HG03045 (cell line): ENCODE results near the gene ZNF503.
"Not testable (repeated sequence)": the region's sequence is repeated elsewhere in the genome, so short reads cannot be mapped to it uniquely, and the experiment has no call there.

ENCODE experiments used
- ATAC-seq: cut with Tn5 transposase; IDR thresholded peaks from one replicate; pipeline ENCODE4 v1.9.1; 2021; ENCODE audit warnings: mild to moderate bottlenecking, moderate library complexity; ENCODE audit not compliant: unreplicated experiment

ZNF503 gene

DNA sequence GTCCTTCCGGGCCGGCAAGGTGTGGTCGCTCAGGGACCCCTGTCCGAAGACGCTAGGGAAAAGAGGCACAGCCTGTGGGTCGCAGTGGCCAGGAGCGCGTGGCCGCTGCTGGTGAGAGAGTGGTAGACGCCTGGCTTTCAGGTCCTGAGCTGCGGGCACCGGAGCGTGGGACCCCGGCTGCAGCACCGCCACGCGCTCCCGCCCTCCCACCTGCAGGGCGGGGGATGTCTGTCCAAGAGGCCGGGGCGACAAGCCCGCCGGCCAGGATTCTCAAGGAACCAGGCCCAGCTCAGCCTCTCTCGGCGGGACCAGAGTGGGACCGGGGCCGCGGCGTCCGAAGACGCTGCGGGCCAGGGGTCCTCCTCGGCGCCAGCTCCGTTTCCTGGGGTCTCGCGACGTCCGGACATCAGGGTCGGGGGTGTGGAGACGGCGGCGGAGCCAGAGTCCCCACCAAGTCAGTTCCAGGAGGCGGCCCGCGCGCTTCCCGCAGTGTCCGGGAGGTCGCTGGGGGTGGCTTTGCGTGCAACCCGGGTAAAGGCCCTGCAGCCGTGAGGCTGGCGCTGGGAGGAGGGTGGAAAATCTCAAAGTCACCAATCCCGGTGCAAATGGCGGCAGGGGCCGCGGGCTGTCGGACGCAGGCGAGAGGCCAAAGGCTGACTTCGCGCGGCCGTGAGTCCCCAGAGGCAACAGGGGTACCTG is 5.5 kb downstream of the ZNF503 start:
- no peak for ATAC-seq

DNA sequence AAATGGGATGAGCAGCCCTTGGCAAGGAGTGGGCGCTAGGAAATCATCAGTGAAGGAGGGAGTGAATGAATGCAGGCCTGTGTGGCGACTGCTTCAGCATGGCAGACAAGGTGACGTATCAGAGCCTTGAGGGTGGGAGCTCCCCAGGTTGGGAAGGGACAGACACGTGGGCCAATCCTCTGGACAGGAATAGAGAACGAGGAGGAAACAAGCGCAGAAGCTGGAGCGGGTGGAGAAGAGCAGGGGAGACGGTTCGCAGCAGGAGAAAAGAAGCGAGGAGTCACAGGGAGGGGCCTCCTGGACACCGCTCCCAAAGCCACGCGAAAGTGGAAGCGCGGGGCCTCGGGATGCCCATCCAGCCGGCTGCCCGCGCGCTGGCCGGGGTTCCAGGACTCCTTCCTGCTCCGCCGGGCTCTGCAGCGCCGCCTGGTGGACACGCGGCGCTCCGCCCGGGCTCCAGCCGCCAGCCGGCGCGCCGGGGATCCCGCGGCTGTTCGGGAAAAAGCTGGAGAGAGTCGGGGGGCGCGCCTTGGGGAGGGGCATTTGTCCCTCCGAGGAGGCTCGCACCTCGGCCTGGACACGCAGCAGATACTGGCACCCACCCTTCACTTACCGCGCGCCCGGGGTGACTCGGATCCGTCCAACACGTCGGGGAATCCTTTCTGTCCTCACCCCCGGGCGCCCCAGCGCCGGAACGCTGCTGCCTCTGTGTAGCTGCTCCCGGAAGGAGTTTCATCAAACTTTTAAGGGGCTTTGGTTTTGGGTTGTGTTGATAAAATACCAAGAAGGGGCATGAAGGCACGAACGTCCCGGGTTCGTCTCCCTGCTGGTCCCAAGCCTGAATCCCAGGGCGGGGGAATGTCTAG is 6.3 kb downstream of the ZNF503 start:
- ATAC-seq = no peak

- no peak for ATAC-seq
Measured at GRCh38 chr10:75394221-75394620, 7.3 kb downstream of the ZNF503 start.

- ATAC-seq = no peak
Measured at GRCh38 chr10:75392744-75393143, 8.8 kb downstream of the ZNF503 start.

GRCh38 chr10:75392271-75392670 is 9.3 kb downstream of the ZNF503 start:
- no peak for ATAC-seq

DNA sequence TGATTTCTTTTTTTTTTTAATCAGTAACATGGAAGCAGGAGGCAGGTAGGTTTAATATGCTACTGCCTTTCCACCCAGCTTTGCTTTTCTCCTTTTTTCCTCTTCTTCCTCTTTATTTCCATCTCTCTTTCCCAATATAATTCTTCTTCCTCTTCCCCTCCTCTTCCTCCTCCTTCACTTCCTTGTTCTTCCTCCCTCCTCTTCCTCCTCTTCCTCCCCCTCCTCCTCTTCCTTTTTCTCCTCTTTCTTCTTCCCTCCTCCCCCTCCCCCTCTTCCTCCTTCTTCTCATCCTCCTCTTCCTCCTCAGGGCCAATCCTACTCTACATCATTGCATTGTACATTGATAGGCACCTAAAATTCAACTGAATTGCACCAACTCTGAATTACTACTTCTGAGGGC is 11.4 kb downstream of the ZNF503 start:
- ATAC-seq = no peak

- no peak for ATAC-seq
Measured at GRCh38 chr10:75388082-75388481, 13.5 kb downstream of the ZNF503 start.

DNA sequence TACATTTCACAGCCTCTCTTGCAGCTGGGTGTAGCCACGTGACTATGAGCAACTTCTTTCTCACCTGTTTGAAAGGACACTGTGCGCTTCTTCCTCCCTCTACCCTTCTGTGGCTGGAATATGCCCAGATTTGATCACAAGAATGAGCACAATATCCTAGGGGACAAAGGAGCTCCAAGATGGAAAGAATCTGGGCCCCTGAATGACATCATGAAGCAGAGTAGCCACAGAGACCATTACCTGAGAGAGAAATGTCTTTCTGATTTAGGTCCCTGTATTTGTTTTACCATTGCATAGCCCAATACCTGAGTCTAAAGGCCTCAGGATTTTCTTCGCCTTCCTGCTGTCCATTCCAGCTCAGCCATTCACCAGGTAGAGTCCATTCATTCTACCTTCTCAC is 15.4 kb downstream of the ZNF503 start:
- ATAC-seq = no peak

DNA sequence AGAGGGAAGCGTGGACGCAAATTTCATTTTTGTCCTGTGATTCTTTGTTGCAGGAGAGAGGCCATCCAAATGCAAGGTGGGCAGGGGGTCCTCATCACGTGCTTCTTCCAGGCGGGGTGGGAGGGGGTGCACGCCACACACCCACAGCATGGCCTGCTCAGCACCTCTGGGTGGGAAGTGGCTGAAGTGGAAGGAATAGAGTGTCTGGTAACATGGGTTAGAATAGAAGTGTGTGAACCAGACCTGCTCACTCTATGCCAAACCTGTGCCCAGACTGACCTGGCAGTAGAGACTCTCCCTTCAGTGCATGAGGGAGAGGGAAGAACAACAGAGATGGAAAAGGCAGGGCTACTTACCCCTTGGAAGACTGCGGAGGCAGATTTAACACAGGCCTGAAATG is 21.7 kb downstream of the ZNF503 start:
- no peak for ATAC-seq

- no peak for ATAC-seq
Measured at GRCh38 chr10:75379212-75379724, 22.3 kb downstream of the ZNF503 start.

DNA sequence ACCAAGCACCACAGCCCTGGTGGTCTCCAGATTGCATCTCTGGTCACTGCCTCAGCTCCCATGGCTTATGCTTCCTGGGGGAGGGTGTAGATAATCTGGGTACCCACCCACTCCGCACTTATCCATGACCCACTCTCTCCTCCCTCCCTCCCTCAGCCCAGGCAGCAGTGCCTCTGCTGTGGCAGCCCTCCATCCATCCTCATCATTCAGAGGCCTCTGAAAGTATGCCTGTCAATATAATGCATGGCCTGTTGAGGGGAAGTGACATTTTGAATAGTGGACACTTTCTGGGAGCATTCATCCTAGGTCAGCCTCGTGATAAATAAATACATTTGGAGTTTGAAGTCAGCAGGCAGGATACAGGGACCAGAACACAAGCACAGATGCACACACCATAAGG is 23.2 kb downstream of the ZNF503 start:
- no peak for ATAC-seq

- no peak for ATAC-seq
Measured at GRCh38 chr10:75377869-75378268, 23.7 kb downstream of the ZNF503 start.

- no peak for ATAC-seq
Measured at GRCh38 chr10:75375838-75376237, 25.7 kb downstream of the ZNF503 start.

- no peak for ATAC-seq
Measured at GRCh38 chr10:75371010-75371409, 30.6 kb downstream of the ZNF503 start.

DNA sequence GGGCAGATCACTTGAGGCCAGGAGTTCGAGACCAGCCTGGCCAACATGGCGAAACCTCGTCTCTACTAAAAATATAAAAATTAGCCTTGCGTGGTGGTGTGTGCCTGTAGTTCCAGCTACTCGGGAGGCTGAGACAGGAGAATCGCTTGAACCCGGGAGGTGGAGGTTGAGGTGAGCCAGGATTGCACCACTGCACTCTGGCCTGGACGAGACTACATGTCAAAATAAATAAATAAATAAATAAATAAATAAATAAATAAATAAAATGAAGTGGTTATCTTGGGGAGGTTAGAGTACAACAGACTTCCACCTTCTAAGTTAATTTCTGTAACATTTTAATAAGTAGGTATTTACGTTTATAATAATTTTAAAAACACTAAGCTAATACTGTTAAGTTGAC is 31.7 kb downstream of the ZNF503 start:
- ATAC-seq = not testable (repeated sequence)

DNA sequence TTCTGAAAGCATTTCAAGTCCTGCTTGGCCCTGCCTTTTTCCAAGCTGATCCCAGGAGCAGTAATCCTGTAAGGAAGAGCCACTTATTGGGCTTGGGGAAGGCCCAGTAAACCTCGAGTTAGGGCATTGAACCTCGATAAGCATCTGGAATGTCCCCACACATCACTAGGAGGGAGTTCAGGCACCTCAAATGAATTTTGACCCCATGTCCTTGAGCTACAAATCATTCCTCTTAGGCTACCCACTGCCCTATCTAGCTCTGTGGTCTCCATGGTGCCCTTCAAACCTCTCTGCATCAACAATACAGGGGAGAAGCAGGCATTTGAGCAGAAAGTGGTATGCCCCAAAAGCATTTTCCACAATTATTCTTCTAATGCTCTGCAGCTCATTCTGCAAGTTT is 33.7 kb downstream of the ZNF503 start:
- no peak for ATAC-seq

DNA sequence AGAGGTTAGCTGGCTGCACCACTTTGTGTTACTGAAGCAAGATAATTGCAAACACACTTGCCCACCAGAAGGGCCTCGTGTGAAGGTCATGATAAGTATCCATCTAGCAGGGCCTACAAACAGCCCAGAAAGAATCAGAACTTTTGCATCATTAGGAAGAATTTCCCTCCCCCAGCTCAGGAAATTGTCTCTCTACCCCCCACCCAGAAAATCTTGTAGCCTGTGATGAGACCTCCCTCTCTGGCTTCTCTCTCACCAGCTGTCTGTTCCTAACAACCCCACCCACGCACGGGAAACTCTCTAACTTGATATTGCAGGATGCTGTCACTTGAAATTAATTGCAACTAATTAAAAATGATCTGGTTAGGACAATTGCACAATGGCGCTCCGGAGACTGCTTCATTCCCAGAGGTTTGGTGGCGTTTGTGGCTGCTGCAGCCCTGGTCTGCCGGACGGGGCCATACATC is 34.5 kb downstream of the ZNF503 start:
- no peak for ATAC-seq

DNA sequence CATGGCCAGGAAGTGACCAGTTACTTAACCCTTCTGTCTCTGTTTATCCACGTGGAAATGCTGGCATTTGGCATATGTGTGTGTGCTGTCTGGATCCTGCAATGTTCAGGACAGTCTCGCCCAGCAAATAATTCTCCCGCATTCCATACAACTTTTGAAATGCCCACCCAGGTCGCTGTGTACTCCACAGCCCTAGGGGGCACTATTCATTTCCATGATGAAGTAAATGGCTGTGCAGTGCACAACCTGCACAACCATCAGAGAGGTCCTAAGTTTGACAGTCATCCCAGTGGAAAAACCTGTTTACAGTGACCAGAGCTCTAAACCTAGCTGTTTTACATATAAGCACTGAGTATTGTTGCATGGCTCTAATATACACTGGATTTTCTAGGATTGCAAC is 38.1 kb downstream of the ZNF503 start:
- ATAC-seq = no peak

DNA sequence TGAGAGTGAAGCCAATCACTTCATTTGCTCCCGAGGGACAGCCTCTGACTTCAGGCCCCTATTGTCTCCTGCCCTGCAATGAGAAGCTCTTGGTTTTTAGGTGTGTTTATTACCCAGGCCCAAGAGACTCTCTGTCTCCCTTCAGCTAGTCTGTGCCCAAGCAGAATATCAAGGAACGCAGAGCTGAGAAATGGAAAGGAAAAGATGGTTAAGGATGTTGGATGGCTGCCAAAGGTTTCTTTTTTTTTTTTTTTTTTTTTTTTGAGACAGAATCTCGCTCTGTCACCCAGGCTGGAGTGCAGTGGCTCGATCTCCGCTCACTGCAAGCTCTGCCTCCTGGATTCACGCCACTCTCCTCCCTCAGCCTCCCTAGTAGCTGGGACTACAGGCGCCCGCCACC is 41.7 kb downstream of the ZNF503 start:
- ATAC-seq = not testable (repeated sequence)

DNA sequence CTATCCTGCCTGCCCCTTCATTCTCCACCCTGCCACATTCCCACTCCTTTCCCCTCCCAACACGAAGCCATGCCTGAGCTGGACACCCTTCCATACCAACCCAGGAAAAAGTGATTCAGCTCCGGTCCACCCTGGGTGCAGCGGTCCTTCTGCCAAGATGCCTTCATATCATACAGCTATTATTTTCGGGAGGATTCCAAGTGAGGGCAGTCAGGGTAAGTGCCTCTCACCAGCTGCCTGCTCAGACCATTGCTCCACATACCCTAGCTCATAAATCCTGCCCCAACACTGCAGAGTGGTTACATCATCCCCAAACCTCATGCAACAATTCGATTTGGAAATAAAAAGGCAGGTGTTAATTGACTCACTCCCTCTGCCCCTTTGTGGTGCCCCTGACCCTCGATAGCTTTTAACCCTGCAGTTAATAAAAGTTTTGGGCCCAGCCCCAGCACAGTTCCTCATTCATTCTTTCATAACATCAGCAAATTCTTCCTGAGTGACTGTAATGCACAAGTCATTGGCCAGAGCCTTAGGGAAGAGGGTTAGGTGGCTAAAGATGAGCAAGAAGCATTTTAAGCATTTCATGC is 42.6 kb downstream of the ZNF503 start:
- ATAC-seq = no peak

GRCh38 chr10:75358132-75358531 is 43.4 kb downstream of the ZNF503 start:
- no peak for ATAC-seq

DNA sequence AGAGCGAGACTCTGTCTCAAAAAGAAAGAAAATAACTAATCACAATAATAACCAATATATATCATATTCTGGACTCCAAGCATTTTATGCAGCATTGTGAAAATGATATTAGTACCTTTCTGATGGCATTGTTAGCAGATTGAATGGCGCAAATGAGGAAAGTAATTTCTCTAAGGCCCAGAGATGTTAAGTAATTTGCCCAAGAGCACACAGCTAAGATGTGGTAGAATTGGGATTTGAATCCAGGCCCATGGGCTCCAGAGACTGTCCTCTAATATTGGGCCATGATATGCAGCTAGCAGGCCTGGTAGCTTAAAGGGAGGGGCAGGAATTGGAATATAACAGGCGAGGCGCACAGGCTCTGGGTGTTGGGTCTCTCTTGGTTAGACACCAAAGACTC is 44.1 kb downstream of the ZNF503 start:
- ATAC-seq = no peak
